NCI-H1048 (cell line): Measurements from ENCODE around the gene SCFD2.
"Not testable (repeated sequence)": the region's sequence is repeated elsewhere in the genome, so short reads cannot be mapped to it uniquely, and the experiment has no call there.

Experiments used
- DNase-seq: peaks from one replicate; lab custom pipeline; 2025; lab: John Stamatoyannopoulos, UW

SCFD2 gene

DNA sequence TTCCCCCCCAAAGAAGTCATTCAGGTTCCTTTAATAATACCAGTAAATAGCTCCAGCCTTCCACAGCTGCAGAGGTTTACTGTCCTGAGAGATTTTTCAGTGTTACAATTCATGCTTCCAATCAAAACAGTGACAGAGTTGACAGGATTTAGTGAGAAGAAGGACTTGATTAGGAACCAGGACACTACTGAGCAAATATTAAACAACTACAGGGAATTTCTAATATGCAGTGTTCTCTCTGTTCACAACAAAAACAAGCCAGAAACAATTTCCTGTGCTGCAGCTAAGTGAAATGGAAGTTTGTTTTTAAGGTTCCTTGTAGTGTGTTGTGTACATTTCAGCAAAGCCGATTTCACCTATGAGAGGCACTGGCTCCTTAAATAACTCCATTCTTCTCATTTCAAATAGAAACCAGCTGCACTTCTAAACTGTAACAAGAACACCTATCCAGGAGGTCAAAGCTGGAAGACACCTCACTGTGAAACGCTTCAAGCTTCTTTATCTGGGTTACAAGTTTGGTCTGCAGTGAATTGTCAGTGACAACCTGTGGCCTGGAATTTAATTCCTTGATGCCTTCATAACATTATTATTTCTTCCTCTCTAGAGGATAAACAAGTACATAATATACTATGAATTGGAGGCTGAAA, 354.5 kb downstream of the SCFD2 start:
- DNase-seq, result no peak

DNA sequence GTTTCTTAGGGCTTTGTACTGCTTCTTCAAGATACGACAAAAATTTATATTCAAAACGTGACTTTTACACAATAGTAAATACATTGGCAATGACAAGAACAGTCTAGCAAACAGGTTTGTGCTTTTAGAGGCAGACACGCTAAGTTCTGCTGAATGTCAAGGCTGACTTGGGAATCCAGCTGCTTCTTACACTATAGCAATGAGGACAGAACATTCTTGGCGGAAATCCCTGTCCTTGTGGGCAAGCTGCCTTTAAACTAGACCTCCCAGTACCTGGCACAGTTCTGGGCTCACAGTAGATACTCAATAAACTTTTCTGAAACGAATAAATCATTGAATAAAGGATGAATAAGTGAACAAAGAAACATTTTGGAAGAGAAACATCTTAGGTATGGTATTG, 355.5 kb downstream of the SCFD2 start:
- no peak for DNase-seq

DNA sequence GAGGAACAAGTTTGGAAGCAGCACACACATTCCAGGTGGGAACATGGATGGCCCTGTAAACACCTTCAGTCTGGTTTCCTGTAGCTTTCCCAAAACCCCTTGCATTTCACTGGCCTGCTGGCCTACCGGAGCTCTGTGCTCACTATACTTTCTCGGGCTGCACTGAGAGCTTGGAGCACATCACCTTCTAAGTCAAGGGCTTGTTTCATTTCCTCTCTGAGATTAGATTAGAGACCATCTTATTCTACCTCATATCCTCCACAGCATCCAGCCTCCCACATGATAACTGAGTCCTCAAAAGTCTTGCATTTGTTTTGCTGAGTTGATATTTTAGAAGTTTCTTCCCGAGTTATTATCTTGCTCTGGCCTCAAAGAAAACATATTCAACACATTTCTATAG, 356.0 kb downstream of the SCFD2 start:
- no peak for DNase-seq

DNA sequence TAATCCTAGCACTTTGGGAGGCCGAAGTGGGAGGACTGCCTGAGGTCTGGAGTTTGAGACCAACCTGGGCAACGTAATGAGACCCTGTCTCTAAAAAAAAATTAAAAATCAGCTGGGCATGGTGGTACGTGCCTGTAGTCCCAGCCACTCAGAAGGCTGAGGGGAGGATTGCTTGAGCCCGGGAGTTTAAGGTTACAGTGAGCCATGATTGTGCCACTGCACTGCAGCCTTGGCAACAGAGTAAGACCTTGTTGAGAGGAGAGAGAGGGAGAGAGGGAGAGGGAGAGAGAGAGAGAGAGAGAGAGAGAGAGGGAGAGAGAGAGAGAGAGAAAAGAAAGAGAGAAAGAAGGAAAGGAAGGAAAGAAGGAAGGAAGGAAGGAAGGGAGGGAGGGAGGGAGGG, 358.8 kb downstream of the SCFD2 start:
- no peak for DNase-seq

DNA sequence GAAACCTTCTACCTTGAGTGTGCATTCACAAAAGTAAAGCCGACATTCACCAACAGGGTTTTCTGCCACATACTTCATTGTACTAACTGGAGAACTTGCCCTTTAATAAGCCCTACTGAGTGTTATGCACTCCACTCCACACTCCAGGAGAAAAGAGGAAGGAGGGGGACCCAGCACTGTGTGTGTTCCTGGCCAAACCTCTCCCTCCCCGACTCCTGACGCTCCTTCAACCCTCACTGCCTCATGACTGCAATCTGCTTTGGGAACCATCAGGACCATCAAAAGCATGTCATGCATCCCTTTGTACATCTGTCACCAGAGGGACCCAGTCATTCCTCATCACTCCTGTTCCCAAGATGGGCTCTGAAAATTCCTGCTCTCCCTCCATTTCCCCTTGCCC, 360.1 kb downstream of the SCFD2 start:
- DNase-seq, result no peak

DNA sequence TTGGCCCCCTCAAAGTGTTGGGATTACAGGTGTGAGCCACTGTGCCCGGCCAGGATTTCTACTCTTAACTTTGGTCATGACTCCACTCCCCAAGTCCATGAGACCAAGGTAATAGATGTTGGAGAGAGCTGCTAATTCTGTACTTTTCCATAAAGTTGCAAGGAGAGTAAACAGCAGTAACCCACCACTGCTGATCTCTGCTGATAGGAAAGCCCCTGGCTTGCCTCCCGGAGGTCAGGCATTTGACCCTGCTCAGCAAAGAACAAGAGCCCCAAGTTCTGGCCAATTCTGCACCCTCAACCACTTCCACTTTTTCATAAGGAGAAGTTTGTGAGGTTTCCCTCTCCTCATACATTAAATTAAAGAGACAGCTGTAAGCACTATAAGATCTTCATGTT, 360.7 kb downstream of the SCFD2 start:
- no peak for DNase-seq

DNA sequence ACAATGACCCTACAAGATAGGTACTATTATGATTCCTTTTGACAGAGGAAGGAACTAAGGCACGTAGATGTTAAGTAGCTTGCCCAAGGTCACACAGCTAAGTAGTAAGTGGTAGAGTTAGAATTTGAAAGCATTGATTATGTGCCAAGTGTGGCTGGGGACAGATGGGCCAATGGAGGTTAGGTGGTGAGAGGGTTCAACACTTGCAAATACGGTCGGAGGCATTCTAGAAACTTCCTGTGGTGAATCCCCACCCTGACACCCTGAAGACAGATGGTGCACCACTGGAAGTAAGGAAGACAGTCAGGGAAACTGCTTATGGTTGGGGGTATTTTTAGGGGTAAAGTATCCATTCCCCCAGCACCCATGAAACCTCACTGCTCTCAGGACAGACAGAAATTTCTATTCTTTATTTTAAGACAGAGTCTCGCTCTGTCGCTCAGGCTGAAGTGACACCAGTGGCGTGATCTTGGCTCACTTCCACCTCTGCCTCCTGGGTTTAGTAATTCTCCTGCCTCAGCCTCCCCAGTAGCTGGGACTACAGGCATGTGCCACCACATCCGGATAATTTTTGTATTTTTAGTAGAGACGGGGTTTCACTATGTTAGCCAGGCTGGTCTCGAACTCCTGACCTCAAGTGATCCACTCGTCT, 361.2 kb downstream of the SCFD2 start:
- no peak for DNase-seq

DNA sequence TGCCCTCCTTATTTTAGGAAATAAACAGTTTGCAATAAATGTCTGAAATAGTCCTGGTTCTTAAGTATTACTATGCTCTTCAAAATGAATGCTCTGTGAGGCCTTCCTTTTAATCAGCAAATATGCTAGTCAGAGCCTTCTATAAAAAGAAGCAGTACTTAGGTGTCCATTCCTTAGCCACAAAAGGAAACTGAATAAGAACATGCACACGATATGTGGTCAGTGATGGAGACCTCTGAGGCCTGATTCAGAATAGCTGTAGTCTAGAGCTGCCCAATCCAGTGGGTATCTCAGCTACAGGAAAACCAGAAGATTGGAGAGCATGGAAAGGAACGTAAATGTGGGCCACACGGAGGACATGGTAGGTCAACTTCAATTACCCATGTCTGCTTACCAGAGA, 361.9 kb downstream of the SCFD2 start:
- no peak for DNase-seq

DNA sequence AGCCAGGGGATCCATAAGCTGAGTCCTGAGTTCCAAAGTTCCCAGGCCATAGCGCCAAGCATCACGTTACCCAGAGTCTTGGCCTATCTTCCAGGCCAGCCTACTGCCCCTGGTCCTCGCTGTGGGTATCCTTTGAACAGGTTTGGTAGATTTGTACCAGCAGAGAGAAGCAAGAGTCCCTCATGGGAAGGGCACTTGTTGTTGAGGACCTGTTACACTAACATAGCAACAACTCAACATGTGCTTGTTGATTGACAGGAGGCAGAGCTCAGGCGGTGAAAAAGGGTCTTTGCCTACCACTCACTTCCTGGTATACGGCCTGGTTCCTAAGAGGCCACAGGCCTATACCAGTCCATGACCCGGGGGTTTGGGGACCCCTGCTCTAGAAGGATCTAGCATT, 365.3 kb downstream of the SCFD2 start:
- no peak for DNase-seq

DNA sequence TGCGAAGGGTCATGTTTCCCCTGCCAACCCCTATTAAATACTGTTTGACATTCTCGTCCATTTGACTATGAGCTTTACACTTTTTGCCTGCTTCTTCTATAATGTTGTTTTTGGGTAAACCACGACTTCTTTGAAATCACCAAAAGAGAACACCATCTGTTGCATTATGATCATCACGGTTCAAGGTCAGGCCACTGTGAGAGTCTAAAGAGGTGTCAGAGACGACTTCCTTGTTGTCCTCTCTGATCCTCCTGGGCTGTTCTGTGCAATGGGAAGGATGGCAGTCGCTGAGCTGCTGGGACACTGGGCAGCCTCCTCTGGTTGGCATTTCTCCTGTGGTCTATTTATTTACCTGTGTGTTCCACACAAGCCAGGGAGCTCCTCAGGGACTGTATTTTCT, 366.2 kb downstream of the SCFD2 start:
- no peak for DNase-seq

DNA sequence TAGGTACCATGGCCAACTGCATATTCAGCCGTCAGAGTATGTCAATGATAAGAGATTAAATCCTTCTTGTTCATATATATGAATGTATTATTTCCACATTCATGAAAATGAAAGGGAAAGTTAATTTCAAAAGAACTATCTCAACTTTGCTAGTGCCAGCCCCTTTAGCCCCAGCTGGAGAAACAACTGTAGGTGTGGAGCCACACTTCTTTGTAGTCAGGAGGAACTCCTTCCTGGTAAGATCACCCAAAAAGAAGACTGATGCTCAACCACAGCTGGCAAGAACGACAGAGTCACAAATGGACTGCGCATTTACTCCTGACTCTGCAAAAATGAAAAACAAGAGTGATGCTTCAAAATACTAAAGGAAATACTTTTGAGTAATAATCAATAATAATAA, 367.4 kb downstream of the SCFD2 start:
- no peak for DNase-seq

DNA sequence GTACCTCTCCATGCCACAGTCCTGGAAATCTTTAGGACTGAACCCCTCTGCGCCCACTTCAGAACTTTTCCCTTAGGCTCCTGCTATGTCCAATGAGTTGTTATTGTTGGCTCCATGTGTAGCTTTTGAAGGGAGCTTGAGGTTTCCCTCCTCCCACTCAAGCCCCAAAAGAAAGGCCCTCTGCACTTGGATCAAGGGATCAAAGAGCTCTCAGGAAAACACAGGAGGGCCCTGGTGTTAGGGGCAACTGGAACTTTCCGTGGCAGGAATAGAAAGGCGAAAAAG, 368.8 kb downstream of the SCFD2 start:
- no peak for DNase-seq

DNA sequence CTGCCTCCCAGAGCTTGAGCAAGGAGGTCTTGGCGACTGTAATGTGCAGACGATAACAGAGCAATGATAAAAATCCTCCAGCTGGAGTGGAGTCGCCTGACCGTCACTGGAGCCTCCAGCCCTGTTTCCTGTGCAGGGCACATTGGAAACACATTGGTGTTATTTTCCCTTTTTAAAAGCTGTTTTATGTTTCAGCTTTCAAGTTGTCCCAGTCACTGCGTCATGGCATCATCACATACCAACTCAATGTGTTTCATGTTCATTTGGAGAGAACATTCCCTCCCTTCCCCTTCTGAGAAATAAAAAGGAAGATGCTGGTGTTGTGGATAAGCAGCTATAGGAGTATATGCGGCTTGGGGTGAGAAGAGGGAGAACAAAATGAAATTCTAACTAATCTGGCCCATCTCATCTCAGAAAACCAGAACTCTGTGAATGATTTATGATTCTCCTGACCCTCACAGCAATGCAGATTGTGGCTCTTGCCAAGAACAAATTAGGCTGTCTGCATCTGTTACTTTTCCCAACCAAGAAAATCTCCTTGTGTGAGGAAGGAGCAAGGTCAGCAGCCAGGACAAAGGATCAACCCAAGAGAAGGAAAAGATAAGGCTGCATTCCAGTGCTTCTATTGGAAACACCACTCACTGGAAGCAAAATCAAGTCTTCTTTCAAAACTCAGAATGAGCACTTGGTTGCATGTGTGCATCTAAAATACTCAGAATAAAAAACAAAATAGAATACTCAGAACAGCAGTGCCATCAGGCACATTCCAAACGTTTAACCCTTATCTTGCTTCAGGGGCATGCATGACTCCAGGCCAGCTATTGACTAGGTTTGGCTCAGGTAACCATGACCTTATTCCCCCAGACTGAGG, 369.4 kb downstream of the SCFD2 start:
- no peak for DNase-seq

DNA sequence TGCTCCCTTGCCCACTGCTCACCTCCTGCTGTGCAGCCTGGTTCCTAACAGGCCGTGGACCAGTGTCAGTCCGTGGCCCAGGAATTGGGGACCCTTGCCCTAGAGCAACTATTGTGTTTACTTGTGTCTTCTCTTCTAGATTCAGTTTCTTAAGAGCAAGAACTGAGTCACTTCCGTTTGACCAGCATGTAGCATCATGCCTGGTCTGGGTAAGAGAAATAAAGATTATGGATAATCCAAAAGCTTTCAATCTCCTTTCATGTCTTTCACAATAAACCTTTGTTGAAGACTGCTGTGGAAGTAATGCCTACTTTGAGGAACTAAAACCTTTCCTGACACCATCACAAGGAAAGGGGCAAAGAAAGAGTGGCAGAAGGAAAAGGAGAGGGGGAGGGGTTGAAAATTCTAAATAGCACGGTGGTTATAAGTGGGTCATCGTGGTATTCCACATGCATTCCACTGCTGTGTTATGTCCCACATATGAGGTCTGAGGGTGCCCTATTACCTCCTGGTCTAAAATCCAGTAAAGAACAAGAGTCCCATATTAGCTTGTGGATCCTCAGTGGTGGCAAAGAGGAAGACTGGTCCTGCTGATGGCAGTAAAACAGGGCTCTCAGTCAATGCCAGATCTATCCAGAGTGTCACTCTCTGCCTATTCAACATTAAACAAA, 370.4 kb downstream of the SCFD2 start:
- no peak for DNase-seq

DNA sequence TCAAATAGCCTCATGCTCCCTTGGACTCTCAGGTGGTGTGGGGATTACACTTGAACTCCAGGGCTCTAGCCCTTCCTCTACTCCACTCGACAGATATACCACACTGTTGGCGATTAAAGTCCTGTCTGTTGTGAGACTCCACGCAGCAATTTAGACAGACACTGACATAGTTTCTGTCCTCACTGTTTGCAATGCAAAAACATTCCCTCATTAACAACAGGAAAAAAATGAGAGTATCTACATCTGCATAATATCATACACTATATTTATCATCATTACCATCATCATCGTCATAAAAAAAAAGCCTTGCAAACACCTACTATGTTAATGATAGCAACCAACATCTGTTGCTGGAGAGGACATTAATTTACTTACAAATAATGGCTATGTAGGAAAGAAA, 371.3 kb downstream of the SCFD2 start:
- no peak for DNase-seq

DNA sequence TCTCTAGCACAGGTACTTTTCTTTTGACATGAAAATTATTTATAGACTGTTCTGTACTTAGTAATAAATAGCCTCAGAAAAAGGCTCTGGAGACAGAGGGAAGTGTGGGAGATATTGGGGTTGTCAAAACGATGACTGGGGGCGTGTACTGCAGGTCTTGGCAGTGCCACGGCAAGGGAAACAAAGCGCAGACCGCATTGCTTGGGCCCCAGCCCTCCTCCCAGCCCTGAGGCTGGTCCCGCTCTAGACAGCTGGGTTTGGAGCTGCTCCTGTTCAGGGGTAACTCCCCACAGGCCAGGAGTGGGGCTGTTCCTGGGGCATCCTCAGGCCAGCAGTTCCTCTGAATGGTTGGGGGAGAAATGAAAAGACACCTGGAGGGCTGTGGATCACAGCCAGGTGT, 372.1 kb downstream of the SCFD2 start:
- no peak for DNase-seq

DNA sequence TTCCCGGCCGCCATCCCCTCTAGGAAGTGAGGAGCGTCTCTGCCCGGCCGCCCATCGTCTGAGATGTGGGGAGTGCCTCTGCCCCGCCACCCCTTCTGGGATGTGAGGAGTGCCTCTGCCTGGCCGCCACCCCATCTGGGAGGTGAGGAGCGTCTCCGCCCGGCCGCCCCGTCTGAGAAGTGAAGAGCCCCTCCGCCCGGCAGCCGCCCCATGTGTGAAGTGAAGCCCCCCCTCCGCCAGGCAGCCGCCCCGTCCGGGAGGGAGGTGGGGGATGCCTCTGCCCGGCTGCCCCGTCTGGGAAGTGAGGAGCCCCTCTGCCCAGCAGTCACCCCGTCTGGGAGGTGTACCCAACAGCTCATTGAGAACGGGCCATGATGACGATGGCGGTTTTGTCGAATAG, 373.3 kb downstream of the SCFD2 start:
- DNase-seq, result not testable (repeated sequence)

DNA sequence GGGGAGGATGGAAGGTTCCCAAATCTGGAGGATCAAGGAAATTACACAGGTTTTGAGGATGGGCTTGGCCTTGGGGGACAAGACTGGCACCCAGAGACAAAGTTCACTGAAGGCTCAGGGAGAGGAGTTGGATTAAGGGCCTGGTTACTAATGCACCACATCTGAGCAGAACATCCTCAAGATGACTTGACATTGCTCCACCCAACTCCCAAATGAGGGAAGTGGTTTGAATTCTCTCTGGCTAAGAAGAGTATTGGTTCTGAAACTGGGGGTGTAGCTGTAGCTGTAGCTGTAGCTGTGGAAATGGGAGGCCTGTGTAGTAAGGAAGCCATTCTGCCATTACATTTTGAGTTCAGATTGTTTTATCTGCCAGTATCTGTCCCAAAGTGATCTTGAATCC, 374.4 kb downstream of the SCFD2 start:
- no peak for DNase-seq

DNA sequence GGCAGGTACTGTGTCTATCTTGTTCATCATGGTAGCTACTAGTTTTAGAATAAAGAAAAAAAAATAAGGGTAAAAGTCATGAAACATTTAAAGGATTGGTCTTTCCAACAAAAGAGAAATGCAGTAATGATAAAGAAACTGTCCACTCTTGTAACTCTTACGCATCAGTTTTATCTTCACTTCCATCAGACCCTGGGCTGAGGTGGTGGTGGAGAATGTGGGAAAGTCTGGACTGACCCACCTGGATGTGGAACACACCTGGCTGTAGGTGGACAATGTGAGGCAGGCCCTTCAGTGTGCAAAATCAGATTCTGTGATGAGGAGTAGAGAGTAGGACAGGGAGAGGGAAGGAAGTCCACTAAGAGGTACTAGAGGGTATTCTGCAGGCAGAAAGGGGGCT, 375.2 kb downstream of the SCFD2 start:
- DNase-seq, result no peak

DNA sequence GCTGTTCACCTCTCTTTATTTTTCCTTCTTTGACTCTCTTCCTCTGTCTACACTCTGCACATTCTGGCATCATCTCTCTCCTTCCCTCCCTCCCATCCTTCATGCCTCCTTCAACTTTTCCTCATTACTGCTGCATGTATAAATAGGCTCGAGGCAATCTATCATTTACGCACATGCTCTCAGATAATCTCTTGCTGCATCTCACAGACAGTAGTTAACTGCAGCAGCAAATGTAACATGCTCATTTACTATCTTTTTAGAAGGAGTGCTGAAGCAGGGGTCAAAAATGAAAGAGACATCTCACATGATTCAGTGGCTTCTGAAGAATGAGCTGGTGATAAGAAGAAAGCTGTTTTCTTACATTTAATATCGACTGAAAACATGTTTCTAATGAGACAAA, 376.0 kb downstream of the SCFD2 start:
- DNase-seq, result no peak

DNA sequence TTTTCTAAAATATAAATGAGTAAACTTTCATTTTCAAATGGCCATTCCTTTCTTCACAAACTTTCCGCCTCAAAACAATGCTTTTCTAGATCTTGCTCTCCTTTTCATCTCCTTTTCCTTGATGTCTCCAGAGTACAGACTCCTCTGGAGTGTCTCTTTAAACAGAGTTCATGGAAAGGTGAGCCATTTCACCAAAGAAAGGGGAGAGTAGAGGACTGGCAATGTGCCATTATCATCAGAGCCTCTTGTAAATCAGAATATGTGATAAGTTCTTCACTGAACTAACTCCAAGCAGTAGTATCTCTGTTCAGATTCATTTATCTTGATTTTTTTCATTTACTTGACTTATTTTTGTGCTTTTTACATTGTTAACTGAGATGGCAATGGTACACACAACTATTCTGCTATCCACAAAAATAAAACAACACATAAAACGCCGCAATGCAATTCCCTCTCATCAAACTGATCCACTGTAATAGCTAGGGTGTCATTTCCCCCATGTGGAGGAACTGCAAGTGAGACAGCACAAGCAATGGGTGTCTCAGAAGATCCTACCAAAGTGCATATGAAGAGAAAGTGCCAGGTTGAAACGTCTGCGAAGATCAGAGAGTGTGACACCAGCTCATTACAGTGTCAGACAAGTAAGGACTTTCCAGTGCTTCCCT, 378.3 kb downstream of the SCFD2 start:
- no peak for DNase-seq

DNA sequence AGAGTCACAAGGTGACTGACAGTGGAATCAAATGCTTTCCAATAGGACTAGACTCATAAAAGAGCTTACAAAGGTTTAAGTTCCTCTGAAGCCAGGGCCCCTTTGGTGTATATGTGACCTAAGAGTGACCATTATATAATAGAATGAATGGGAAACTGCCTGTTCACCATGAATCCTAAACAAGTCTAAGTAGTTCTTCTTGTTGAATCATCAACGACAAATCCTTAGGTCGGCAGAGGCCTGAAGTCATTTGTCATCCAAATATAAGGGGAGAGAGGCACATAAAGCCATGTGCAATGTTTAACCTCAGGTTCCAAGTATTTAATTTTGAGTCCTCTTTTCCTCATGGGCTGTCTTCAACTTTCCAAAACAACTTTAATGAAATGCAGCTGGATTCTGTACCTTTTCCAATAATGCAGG, 381.4 kb downstream of the SCFD2 start:
- no peak for DNase-seq
